HCT116 (cell line): Measurements from ENCODE around the gene FDCSP. TPM values are rescaled to one million over a fixed set of nuclear protein-coding genes. Genes with fewer than 3 reads are reported as not detected.
"Not testable (repeated sequence)": the region's sequence is repeated elsewhere in the genome, so short reads cannot be mapped to it uniquely, and the experiment has no call there.

ENCODE experiments used
- ATAC-seq: fragments of 200-7000 bp; cut with Tn5 transposase; 2 replicates; pipeline ENCODE4 v1.9.1; 2020; ENCODE audit warnings: mild to moderate bottlenecking, moderate library complexity
- BruUV-seq: library from RNA; stranded (reverse); fragments of 400-500 nt; replicated peaks from 2 replicates; lab custom pipeline; 2021; lab: Mats Ljungman, UMichigan
- CTCF ChIA-PET: fragments of 300-600 bp; sonication (Branson Sonifier 250); formaldehyde crosslinking; loops from one replicate; lab custom pipeline; 2021; ENCODE audit warnings: antibody characterized with exemption; lab: Charles Lee
- POLR2A ChIA-PET: fragments of 300-600, 350-600 bp; sonication (Branson Sonifier 250); formaldehyde crosslinking; loops from one replicate; lab custom pipeline; 2021; ENCODE audit warnings: antibody characterized with exemption; lab: Charles Lee
- RAD21 ChIA-PET, 2 experiments: fragments of 300-600 bp; sonication (Branson Sonifier 250); formaldehyde crosslinking; loops; one replicate each; lab custom pipeline; 2023; ENCODE audit warnings: low total read pairs in 2 of 2; ENCODE audit not compliant: uncharacterized antibody in 2 of 2, unreplicated experiment in 2 of 2, low non-redundant PET in 1 of 2; lab: Charles Lee
- DNase-seq: peaks from one replicate; pipeline ENCODE4 v3.0.0-alpha.2; 2010; ENCODE audit warnings: low read depth, low spot score
- H2AFZ ChIP-seq: fragments of 200-600 bp; shearing (Covaris generic), sonication (generic); 2 replicates; pipeline ENCODE4 v1.6.1; 2017; ENCODE audit warnings: low read depth, mixed run types, mixed read lengths, antibody characterized with exemption, low read length; ENCODE audit not compliant: poor library complexity, severe bottlenecking
- H3K27ac ChIP-seq: 2 replicates; pipeline ENCODE4 v1.5.1; 2012; ENCODE audit warnings: low read depth, low read length
- H3K27me3 ChIP-seq: fragments of 200-600 bp; sonication (generic); 2 replicates; pipeline ENCODE4 v1.6.1; 2016; ENCODE audit warnings: mixed run types, low read length, mixed read lengths; ENCODE audit not compliant: insufficient read depth
- H3K36me3 ChIP-seq, 2 experiments: fragments of 200-500 bp in 1 of 2; fragments of 200-600 bp in 1 of 2; sonication (Bioruptor generic) in 1 of 2; sonication (generic) in 1 of 2; 2 replicates each; pipeline versions ENCODE4 v1.5.1 to v1.6.1; 2014 to 2016; ENCODE audit warnings: low read length in 2 of 2, inconsistent platforms in 1 of 2, mixed read lengths in 1 of 2, mixed run types in 1 of 2; ENCODE audit not compliant: insufficient read depth in 2 of 2, control insufficient read depth in 1 of 2
- H3K4me1 ChIP-seq, 2 experiments: fragments of 200-600 bp in 1 of 2; sonication (generic) in 1 of 2; 2 replicates each; pipeline versions ENCODE4 v1.5.1 to v1.6.1; 2012 to 2017; ENCODE audit warnings: low read length in 2 of 2, inconsistent platforms in 1 of 2, mild to moderate bottlenecking in 1 of 2, mixed read lengths in 1 of 2, mixed run types in 1 of 2, moderate library complexity in 1 of 2; ENCODE audit not compliant: insufficient read depth in 2 of 2, control insufficient read depth in 1 of 2
- H3K4me2 ChIP-seq: fragments of 200-600 bp; sonication (generic); 2 replicates; pipeline ENCODE4 v1.6.1; 2017; ENCODE audit warnings: mixed run types, low read length, mixed read lengths
- H3K4me3 ChIP-seq, 2 experiments: fragments of 200-600 bp in 1 of 2; sonication (generic) in 1 of 2; replicated peaks in 1 of 2; 2 replicates each; pipeline ENCODE4 v1.5.1; 2011 to 2016; ENCODE audit warnings: low read length in 2 of 2, control low read depth in 1 of 2, low read depth in 1 of 2, mild to moderate bottlenecking in 1 of 2, mixed read lengths in 1 of 2, mixed run types in 1 of 2
- H3K79me2 ChIP-seq: fragments of 200-600 bp; sonication (generic); 2 replicates; pipeline ENCODE4 v1.6.1; 2017; ENCODE audit warnings: mild to moderate bottlenecking, mixed run types, low read length, moderate library complexity, mixed read lengths; ENCODE audit not compliant: insufficient read depth
- H3K9ac ChIP-seq: fragments of 200-600 bp; sonication (generic); 2 replicates; pipeline ENCODE4 v1.6.1; 2016; ENCODE audit warnings: low read length, mixed read lengths
- H3K9me2 ChIP-seq: fragments of 200-600 bp; sonication (generic), shearing (Covaris generic); 2 replicates; pipeline ENCODE4 v1.6.1; 2017; ENCODE audit warnings: mixed run types, mild to moderate bottlenecking, moderate library complexity; ENCODE audit not compliant: insufficient read depth
- H3K9me3 ChIP-seq, 2 experiments: fragments of 200-500 bp in 1 of 2; fragments of 200-600 bp in 1 of 2; sonication (Bioruptor generic) in 1 of 2; sonication (generic) in 1 of 2; 2 replicates each; pipeline ENCODE4 v1.6.1; 2014 to 2017; ENCODE audit warnings: low read length in 2 of 2, mixed read lengths in 2 of 2, inconsistent platforms in 1 of 2, low read depth in 1 of 2, mild to moderate bottlenecking in 1 of 2, mixed run types in 1 of 2, moderate library complexity in 1 of 2; ENCODE audit not compliant: control insufficient read depth in 1 of 2, insufficient read depth in 1 of 2
- H4K20me1 ChIP-seq: fragments of 200-600 bp; sonication (generic), shearing (Covaris generic); 2 replicates; pipeline ENCODE4 v1.6.1; 2017; ENCODE audit warnings: mixed run types, mild to moderate bottlenecking, moderate library complexity; ENCODE audit not compliant: insufficient read depth
- CEBPB ChIP-seq: IDR thresholded peaks from 2 replicates; pipeline ENCODE4 v1.6.1; 2012; ENCODE audit warnings: low read depth
- EGR1 ChIP-seq: IDR thresholded peaks from 2 replicates; pipeline ENCODE4 v1.6.1; 2012; ENCODE audit warnings: low read depth
- ELF1 ChIP-seq: IDR thresholded peaks from 2 replicates; pipeline ENCODE4 v1.6.1; 2012; ENCODE audit warnings: low read depth, borderline replicate concordance
- SRF ChIP-seq: IDR thresholded peaks from 2 replicates; pipeline ENCODE4 v1.6.1; 2012; ENCODE audit warnings: low read depth
- YY1 ChIP-seq: IDR thresholded peaks from 2 replicates; pipeline ENCODE4 v1.6.1; 2011; ENCODE audit warnings: low read length, low read depth, moderate library complexity, mild to moderate bottlenecking; ENCODE audit not compliant: insufficient replicate concordance; ENCODE audit errors: extremely low read depth
- ZFX ChIP-seq: fragments of 450-650 bp; IDR thresholded peaks from 2 replicates; pipeline ENCODE4 v1.6.1; 2017
- intact Hi-C: fragments of 100-400 bp; cut with micrococcal nuclease; formaldehyde crosslinking; loops from 2 replicates; pipeline ENCODE4 v1.10.0; 2022
- total RNA-seq: library from RNA; stranded (reverse); gene quantifications from one replicate; pipeline ENCODE4 v1.2.1, GENCODE V29; 2021; ENCODE audit not compliant: unreplicated experiment
- TF ChIP-seq, protein P1 (sequence below): IDR thresholded peaks from 2 replicates; pipeline ENCODE4 v1.6.1; 2011; ENCODE audit warnings: mild to moderate bottlenecking, low read length, moderate library complexity; ENCODE audit not compliant: insufficient replicate concordance; ENCODE audit errors: extremely low read depth

The FDCSP gene
- total RNA-seq, 1 experiment from 2014 or later = not detected

GRCh38 chr4:70203601-70204000, 22.3 kb upstream of the FDCSP start (continued):
- TF ChIP-seq YY1 (no peak), CEBPB (no peak), ZFX (no peak), SRF (no peak), ELF1 (no peak), EGR1 (no peak)
- TF ChIP-seq, protein P1, sequence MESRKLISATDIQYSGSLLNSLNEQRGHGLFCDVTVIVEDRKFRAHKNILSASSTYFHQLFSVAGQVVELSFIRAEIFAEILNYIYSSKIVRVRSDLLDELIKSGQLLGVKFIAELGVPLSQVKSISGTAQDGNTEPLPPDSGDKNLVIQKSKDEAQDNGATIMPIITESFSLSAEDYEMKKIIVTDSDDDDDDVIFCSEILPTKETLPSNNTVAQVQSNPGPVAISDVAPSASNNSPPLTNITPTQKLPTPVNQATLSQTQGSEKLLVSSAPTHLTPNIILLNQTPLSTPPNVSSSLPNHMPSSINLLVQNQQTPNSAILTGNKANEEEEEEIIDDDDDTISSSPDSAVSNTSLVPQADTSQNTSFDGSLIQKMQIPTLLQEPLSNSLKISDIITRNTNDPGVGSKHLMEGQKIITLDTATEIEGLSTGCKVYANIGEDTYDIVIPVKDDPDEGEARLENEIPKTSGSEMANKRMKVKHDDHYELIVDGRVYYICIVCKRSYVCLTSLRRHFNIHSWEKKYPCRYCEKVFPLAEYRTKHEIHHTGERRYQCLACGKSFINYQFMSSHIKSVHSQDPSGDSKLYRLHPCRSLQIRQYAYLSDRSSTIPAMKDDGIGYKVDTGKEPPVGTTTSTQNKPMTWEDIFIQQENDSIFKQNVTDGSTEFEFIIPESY = no peak

DNA sequence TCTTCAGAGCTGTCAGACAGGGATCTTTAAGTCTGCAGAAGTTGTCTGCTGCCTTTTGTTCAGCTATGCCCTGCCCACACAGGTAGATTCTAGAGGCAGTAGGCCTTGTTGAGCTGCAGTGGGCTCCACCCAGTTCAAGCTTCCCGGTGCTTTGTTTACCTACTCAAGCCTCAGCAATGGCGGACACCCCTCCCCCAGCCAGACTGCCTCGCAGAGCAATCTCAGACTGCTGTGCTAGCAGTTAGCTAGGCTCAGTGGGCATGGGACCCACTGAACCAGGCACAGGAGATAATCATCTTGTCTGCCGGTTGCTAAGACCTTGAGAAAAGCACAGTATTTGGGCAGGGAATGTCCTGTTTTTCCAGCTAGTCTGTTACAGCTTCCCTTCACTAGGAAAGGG, 13.2 kb upstream of the FDCSP start:
- H3K9me3 ChIP-seq, POLR2A ChIA-PET, H3K36me3 ChIP-seq, H3K4me1 ChIP-seq, RAD21 ChIA-PET, BruUV-seq, H3K27ac ChIP-seq, CTCF ChIA-PET, H3K9me2 ChIP-seq, DNase-seq, ATAC-seq, H3K9ac ChIP-seq, H2AFZ ChIP-seq, H3K79me2 ChIP-seq, intact Hi-C loops, H4K20me1 ChIP-seq, H3K4me3 ChIP-seq, H3K4me2 ChIP-seq, H3K27me3 ChIP-seq: not testable (repeated sequence)

DNA sequence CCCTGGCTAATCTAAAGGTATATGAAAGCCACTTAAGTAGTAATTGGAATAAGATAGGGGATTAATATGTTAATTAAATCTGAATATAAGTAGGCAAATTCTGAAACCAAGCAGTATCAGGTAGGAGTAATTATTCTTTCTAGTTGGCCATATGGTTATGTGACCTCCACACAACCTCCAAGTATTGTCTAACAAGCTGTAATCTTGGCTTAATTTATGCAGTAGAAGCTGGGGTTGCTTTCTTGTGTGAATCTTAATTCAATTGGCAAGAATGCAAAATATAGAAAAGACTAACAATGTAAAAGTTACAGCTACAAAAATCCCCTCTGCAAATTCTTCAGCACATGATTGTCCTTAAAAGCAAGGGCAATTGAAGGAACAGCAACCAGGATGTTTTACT, 9.8 kb upstream of the FDCSP start:
- H4K20me1 ChIP-seq, H3K27me3 ChIP-seq, H2AFZ ChIP-seq, H3K27ac ChIP-seq, RAD21 ChIA-PET, DNase-seq, H3K9me2 ChIP-seq, ATAC-seq, CTCF ChIA-PET, H3K36me3 ChIP-seq, H3K4me3 ChIP-seq, H3K79me2 ChIP-seq, H3K4me1 ChIP-seq, intact Hi-C loops, H3K9ac ChIP-seq, H3K4me2 ChIP-seq, POLR2A ChIA-PET, BruUV-seq, H3K9me3 ChIP-seq: not testable (repeated sequence)

DNA sequence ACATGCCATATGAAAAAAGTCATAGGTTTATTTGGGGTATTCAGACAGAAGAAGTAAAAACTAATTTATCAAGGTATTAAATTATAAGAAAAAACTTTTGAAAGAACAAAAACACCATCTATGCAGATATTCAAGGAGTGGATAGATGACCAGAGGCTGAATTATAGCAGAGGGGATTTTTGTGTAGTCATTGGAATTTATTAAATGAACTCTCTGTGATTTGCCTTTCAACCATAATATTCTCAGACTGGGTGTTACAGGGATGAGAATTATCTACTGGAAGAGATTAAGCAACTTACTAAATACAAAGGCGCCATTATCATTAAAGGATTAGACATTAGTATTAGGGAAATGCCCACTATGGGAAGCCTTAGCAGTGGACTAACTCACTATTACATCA, 9.4 kb upstream of the FDCSP start:
- H3K79me2 ChIP-seq, ATAC-seq, BruUV-seq, intact Hi-C loops, POLR2A ChIA-PET, H3K9me3 ChIP-seq, H2AFZ ChIP-seq, DNase-seq, H3K4me2 ChIP-seq, CTCF ChIA-PET, H3K27me3 ChIP-seq, H3K27ac ChIP-seq, H3K4me1 ChIP-seq, H3K9me2 ChIP-seq, H3K36me3 ChIP-seq, H3K9ac ChIP-seq, RAD21 ChIA-PET, H3K4me3 ChIP-seq, H4K20me1 ChIP-seq: not testable (repeated sequence)
